Upper lobe of right lung (tissue), 1 donor: Measurements from ENCODE around the gene LRRC49. TPM values are rescaled to one million over a fixed set of nuclear protein-coding genes. Genes with fewer than 3 reads are reported as not detected.

Experiments used
- ATAC-seq: fragments of 200-7000 bp; cut with Tn5 transposase; one replicate; pipeline ENCODE4 v1.9.1; 2020; ENCODE audit warnings: mild to moderate bottlenecking, moderate library complexity
- DNase-seq: peaks from one replicate; pipeline ENCODE4 v3.0.0-alpha.2; 2020
- H3K27ac ChIP-seq: fragments of 200-600 bp; one replicate; pipeline ENCODE4 v1.8.0; 2022
- H3K27me3 ChIP-seq: fragments of 200-600 bp; one replicate; pipeline ENCODE4 v1.8.0; 2022; ENCODE audit warnings: mild to moderate bottlenecking
- H3K36me3 ChIP-seq: fragments of 200-600 bp; one replicate; pipeline ENCODE4 v1.8.0; 2022
- H3K4me1 ChIP-seq: fragments of 200-600 bp; one replicate; pipeline ENCODE4 v1.8.0; 2022
- H3K4me3 ChIP-seq: fragments of 200-600 bp; one replicate; pipeline ENCODE4 v1.8.0; 2022; ENCODE audit warnings: mild to moderate bottlenecking
- H3K9me3 ChIP-seq: fragments of 200-600 bp; one replicate; pipeline ENCODE4 v1.8.0; 2022
- CTCF ChIP-seq: fragments of 200-600 bp; IDR thresholded peaks from one replicate; pipeline ENCODE4 v1.8.0; 2022; ENCODE audit warnings: antibody characterized with exemption
- intact Hi-C: fragments of 100-400 bp; cut with DNase I; formaldehyde crosslinking; loops from one replicate; pipeline ENCODE4 v1.11.0; 2022
- total RNA-seq: library from RNA; stranded (reverse); fragmentation: NEBNext Ultra II Directional; extraction: Animal tissue kit (Norgen Biotek cat#: 25700); gene quantifications from one replicate; pipeline ENCODE4 v1.2.1, GENCODE V29; 2021
- donor health status: DM: no; HTN: yes; CAD: no; lungs with severe emphysema.

Gene LRRC49
- total RNA-seq, 1 donor from 2014 or later = 4.3 TPM

GRCh38 chr15:71048913-71049675 is 156.5 kb downstream of the LRRC49 start:
- no peak for DNase-seq
- Histone ChIP-seq H3K27me3 (no peaks in the 10 kb centered on the region), H3K9me3 (no peaks in the 10 kb centered on the region), H3K4me3 (no peak overlapping the region), H3K4me1 (no peaks in the 10 kb centered on the region), H3K27ac (no peak overlapping the region), H3K36me3 (no peaks in the 10 kb centered on the region)
- intact Hi-C loops = no loop called here
- no peak for TF ChIP-seq CTCF
- no peak for ATAC-seq

GRCh38 chr15:71049706-71050422 is 157.2 kb downstream of the LRRC49 start:
- intact Hi-C loops = no loop called here
- Histone ChIP-seq H3K4me3 (no peak overlapping the region), H3K36me3 (no peaks in the 10 kb centered on the region), H3K27ac (no peak overlapping the region), H3K4me1 (no peaks in the 10 kb centered on the region), H3K9me3 (no peaks in the 10 kb centered on the region), H3K27me3 (no peaks in the 10 kb centered on the region)
- DNase-seq (no peak), ATAC-seq (no peak)
- TF ChIP-seq CTCF = no peak

- Histone ChIP-seq H3K27ac (no peak overlapping the region), H3K4me3 (no peak overlapping the region), H3K9me3 (no peaks in the 10 kb centered on the region), H3K4me1 (no peaks in the 10 kb centered on the region), H3K27me3 (no peaks in the 10 kb centered on the region), H3K36me3 (no peaks in the 10 kb centered on the region)
- no peak for ATAC-seq
- TF ChIP-seq CTCF = no peak
- no peak for DNase-seq
- intact Hi-C loops = no loop called here
Observed at GRCh38 chr15:71050461-71050860, 157.8 kb downstream of the LRRC49 start.

- ATAC-seq = peak; percentile 22
- no peak for TF ChIP-seq CTCF
- no peak for DNase-seq
Observed at GRCh38 chr15:71051539-71051938, 158.9 kb downstream of the LRRC49 start.

GRCh38 chr15:71052356-71052755 is 159.7 kb downstream of the LRRC49 start:
- no peak overlapping the region for H3K4me3 ChIP-seq
- H3K4me1 ChIP-seq = no peaks in the 10 kb centered on the region
- no peaks in the 10 kb centered on the region for H3K27me3 ChIP-seq
- H3K36me3 ChIP-seq = no peaks in the 10 kb centered on the region
- no peaks in the 10 kb centered on the region for H3K9me3 ChIP-seq
- ATAC-seq (no peak), DNase-seq (no peak)
- intact Hi-C loops = no loop called here
- H3K27ac ChIP-seq = no peak overlapping the region
- no peak for TF ChIP-seq CTCF

More at GRCh38 chr15:71051539-71051938, 158.9 kb downstream of the LRRC49 start:
- H3K27me3 ChIP-seq = no peaks in the 10 kb centered on the region
- no peak overlapping the region for H3K27ac ChIP-seq
- H3K9me3 ChIP-seq = no peaks in the 10 kb centered on the region
- intact Hi-C loops = no loop called here
- H3K4me1 ChIP-seq = no peaks in the 10 kb centered on the region
- H3K4me3 ChIP-seq = no peak overlapping the region
- H3K36me3 ChIP-seq = no peaks in the 10 kb centered on the region
